GM19324 (cell line): Measurements from ENCODE around the gene TFB1M.

Experiments used
- ATAC-seq: cut with Tn5 transposase; IDR thresholded peaks from one replicate; pipeline ENCODE4 v1.9.1; 2021; ENCODE audit warnings: mild to moderate bottlenecking, moderate library complexity; ENCODE audit not compliant: unreplicated experiment, low FRiP score

TFB1M gene

DNA sequence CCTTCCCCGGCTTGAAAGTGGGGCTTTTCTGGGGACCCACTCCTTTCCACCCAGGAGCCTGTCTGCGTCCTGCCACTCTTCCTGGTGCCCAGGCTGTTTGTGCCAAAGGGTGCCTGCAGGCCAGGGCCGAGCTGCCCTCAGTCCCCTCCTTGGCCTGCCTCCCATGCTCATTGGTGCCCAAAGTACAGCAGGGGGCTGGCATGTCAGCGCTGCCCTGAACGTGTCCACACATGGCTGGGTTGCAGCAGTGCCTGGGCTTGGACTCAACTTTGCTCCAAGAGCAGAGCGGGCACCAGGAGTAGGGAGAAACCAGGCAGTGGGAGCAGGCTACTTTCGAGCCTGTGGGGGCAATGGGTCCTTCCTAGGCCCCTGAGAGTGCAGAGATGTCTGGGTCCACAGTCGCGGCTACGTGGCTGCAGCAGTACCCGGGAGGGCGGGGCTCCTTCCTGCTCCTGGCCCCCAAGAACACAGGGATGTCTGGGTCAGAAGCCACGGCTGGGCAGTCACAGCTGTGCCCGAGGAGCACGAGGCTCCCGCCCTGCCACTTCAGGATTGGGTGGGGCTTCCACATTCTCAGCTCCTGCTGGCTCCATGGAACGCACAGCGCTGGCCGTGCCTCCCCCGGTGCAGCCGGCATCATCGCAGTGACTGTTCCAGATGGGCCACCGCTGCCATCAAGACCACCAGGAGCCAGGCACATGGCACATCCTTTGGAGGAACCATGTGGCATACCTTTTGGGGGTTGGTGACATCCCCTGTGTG lies 100.5 kb downstream of the TFB1M start:
- ATAC-seq, result no peak

DNA sequence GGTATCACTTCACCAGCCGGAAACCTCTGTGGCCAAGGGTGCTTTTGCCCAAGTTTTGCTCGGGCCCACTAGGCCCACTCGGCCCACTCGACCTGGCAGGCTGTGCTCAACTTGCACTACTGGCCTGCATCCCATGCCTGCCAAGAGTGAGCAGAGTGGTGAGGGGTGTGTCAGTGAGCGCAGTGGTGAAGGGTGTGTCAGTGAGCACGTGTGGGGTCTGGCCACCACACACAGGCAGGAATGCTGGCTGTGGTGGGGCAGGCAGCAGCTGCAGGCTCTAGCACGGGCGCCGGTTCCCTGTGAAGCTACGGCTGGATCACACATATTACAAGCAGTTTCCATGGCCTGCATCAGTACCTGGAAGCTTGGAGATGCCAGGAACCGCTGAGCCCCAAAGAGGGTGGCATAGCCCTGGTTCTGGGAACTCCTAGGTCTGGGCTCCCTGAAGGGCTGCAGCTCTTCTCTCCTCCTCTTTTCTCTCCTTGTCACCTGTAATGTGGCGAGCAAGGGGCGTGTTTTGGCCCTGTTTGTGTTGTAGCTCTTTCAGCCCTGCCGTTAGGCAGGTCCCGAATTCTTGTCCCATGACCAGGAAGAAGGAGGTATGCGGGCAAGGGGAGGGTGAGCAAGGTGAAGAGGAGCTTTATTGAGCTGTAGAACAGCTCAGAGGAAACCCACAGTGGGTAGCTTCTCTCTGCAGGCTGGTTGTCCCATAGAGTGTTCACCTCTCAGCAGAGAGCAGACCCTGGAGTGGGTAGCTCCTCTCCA lies 101.5 kb downstream of the TFB1M start:
- no peak for ATAC-seq

GRCh38 chr6:155212106-155212505 lies 102.2 kb downstream of the TFB1M start:
- no peak for ATAC-seq

- ATAC-seq, result no peak
Measured at GRCh38 chr6:155207223-155207622, 107.1 kb downstream of the TFB1M start.
